PC-9 (cell line): ENCODE measurements around the gene HGD. TPM values are rescaled to one million over a fixed set of nuclear protein-coding genes. Genes with fewer than 3 reads are reported as not detected.

Source experiments
- BruUV-seq: library from RNA; stranded (reverse); fragments of 400-500 nt; replicated peaks from 2 replicates; lab custom pipeline; 2021; lab: Mats Ljungman, UMichigan
- CTCF ChIA-PET: fragments of 300-600 bp; sonication (Branson Sonifier 250); formaldehyde crosslinking; loops from one replicate; lab custom pipeline; 2022; ENCODE audit warnings: antibody characterized with exemption; lab: Charles Lee
- POLR2A ChIA-PET: fragments of 300-600 bp; sonication (Branson Sonifier 250); formaldehyde crosslinking; loops from one replicate; lab custom pipeline; 2022; ENCODE audit warnings: antibody characterized with exemption; ENCODE audit not compliant: unreplicated experiment; lab: Charles Lee
- DNase-seq, 2 experiments: peaks; one replicate each; pipeline versions ENCODE4 v3.0.0 to v3.0.0-alpha.2; 2015 to 2022; ENCODE audit warnings: mixed read lengths in 1 of 2
- H2AFZ ChIP-seq: fragments of 200-600 bp; sonication (generic); 2 replicates; pipeline ENCODE4 v1.8.1; 2017; ENCODE audit warnings: antibody characterized with exemption
- H3F3A ChIP-seq: fragments of 200-600 bp; sonication (generic); 2 replicates; pipeline ENCODE4 v1.8.1; 2017; ENCODE audit warnings: antibody characterized with exemption, mild to moderate bottlenecking, low read depth; ENCODE audit not compliant: insufficient read depth
- H3K27ac ChIP-seq: fragments of 200-600 bp; sonication (generic); 2 replicates; pipeline ENCODE4 v1.6.1; 2016; ENCODE audit warnings: mixed run types
- H3K27me3 ChIP-seq: fragments of 200-600 bp; sonication (generic); 2 replicates; pipeline ENCODE4 v1.6.1; 2016; ENCODE audit warnings: low read depth, mixed run types; ENCODE audit not compliant: insufficient read depth
- H3K36me3 ChIP-seq: fragments of 200-600 bp; sonication (generic); 2 replicates; pipeline ENCODE4 v1.6.1; 2016; ENCODE audit warnings: low read depth, mixed run types
- H3K4me1 ChIP-seq: fragments of 200-600 bp; sonication (generic); replicated peaks from 2 replicates; pipeline ENCODE4 v1.6.1; 2016; ENCODE audit warnings: mixed run types; ENCODE audit not compliant: insufficient read depth
- H3K4me2 ChIP-seq: fragments of 200-600 bp; sonication (generic); 2 replicates; pipeline ENCODE4 v1.6.1; 2017; ENCODE audit warnings: mixed run types
- H3K4me3 ChIP-seq: fragments of 200-600 bp; sonication (generic); 2 replicates; pipeline ENCODE4 v1.6.1; 2016; ENCODE audit warnings: mixed run types
- H3K79me2 ChIP-seq: fragments of 200-600 bp; sonication (generic); 2 replicates; pipeline ENCODE4 v1.6.1; 2017; ENCODE audit warnings: low read depth, mixed run types
- H3K9me2 ChIP-seq: fragments of 200-600 bp; sonication (generic); 2 replicates; pipeline ENCODE4 v1.8.1; 2017; ENCODE audit warnings: mild to moderate bottlenecking; ENCODE audit not compliant: insufficient read depth
- H3K9me3 ChIP-seq: fragments of 200-600 bp; sonication (generic); 2 replicates; pipeline ENCODE4 v1.8.1; 2016; ENCODE audit warnings: low read depth; ENCODE audit not compliant: insufficient read depth
- H4K20me1 ChIP-seq: fragments of 200-600 bp; sonication (generic); 2 replicates; pipeline ENCODE4 v1.8.1; 2017; ENCODE audit not compliant: insufficient read depth
- CTCF ChIP-seq: fragments of 200-600 bp; sonication (generic); conservative IDR thresholded peaks from 2 replicates; pipeline ENCODE4 v1.6.1; 2017; ENCODE audit warnings: mixed run types, antibody characterized with exemption, mild to moderate bottlenecking, moderate library complexity
- EZH2 ChIP-seq: fragments of 200-600 bp; sonication (generic); IDR thresholded peaks from 2 replicates; pipeline ENCODE4 v1.8.0; 2017; ENCODE audit warnings: antibody characterized with exemption, low read depth
- intact Hi-C: fragments of 100-400 bp; cut with micrococcal nuclease; formaldehyde crosslinking; loops from one replicate; pipeline ENCODE4 v1.10.0; 2022; ENCODE audit not compliant: unreplicated experiment
- total RNA-seq: library from RNA; stranded (reverse); gene quantifications from 2 replicates; pipeline ENCODE4 v1.2.3, GENCODE V29; 2021

Gene HGD
- total RNA-seq, 1 experiment from 2014 or later = 0.65 TPM

GRCh38 chr3:120659285-120659684, 22.8 kb downstream of the HGD start:
- Histone ChIP-seq H3K36me3 (no peaks in the 10 kb centered on the region), H3K9me3 (no peaks in the 10 kb centered on the region), H3F3A (no peaks in the 10 kb centered on the region), H3K9me2 (no peaks in the 10 kb centered on the region; the same call in none of the 2 replicates), H3K4me1 (peaks cover 7% of the 10 kb centered on the region; the same call in 1 of the 2 replicates), H3K27me3 (no peaks in the 10 kb centered on the region), H3K27ac (no peak overlapping the region), H3K79me2 (no peaks in the 10 kb centered on the region), H2AFZ (no peak overlapping the region), H4K20me1 (no peaks in the 10 kb centered on the region), H3K4me2 (no peak overlapping the region), H3K4me3 (no peak overlapping the region)
- DNase-seq = no peak
- no TSS peak for BruUV-seq
- ChIA-PET POLR2A (no interaction called here), CTCF (no interaction called here)
- intact Hi-C loops = no loop called here
- TF ChIP-seq EZH2 (no peak), CTCF (no peak)

- H2AFZ ChIP-seq = no peak overlapping the region
- H3K36me3 ChIP-seq = no peaks in the 10 kb centered on the region
- POLR2A ChIA-PET = interaction anchor here (0.5 kb wide), 1 partner anchor 1314 kb away, joined by 4 read pairs; no protein-coding TSS in a partner anchor
- H4K20me1 ChIP-seq = no peaks in the 10 kb centered on the region
- H3K79me2 ChIP-seq = no peaks in the 10 kb centered on the region
- intact Hi-C loops = no loop called here
- TF ChIP-seq EZH2 = no peak
- no peak for TF ChIP-seq CTCF
- H3K9me2 ChIP-seq = no peaks in the 10 kb centered on the region; the same call in none of the 2 replicates
- no peak overlapping the region for H3K4me2 ChIP-seq
- CTCF ChIA-PET = no interaction called here
- H3F3A ChIP-seq = no peaks in the 10 kb centered on the region
- H3K4me3 ChIP-seq = no peak overlapping the region
- DNase-seq = no peak
- no peak overlapping the region for H3K27ac ChIP-seq
- no peaks in the 10 kb centered on the region for H3K4me1 ChIP-seq
- no TSS peak for BruUV-seq
- no peaks in the 10 kb centered on the region for H3K27me3 ChIP-seq
- no peaks in the 10 kb centered on the region for H3K9me3 ChIP-seq
Observed at GRCh38 chr3:120652896-120653545, 29.0 kb downstream of the HGD start.

DNA sequence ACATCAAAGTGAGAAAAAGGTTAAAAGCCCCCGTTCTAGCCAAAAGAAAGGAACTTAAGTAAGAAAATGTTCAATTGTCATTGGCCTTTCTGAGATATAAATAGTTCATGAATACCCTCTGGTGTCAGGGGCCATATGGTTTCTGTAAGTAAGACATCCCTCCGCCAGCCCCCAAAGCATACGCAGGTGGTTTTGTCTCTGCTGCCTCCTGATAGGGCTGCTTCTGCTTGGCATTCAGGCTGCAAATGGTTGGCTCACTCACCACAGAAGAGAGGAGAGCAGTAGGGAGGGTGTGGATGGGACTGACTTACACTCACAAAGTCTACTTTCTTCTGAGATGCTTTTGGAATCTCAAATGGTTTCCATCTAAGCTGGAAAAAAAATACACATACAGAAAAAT, 29.8 kb downstream of the HGD start:
- no peaks in the 10 kb centered on the region for H3K9me3 ChIP-seq
- no peak overlapping the region for H3K27ac ChIP-seq
- no peak for DNase-seq
- H3F3A ChIP-seq = no peaks in the 10 kb centered on the region
- no peaks in the 10 kb centered on the region for H3K27me3 ChIP-seq
- TF ChIP-seq EZH2 = no peak
- TF ChIP-seq CTCF = no peak
- ChIA-PET CTCF (interaction anchor here (0.6 kb wide), 1 partner anchor 261 kb away, joined by 3 read pairs; no protein-coding TSS in a partner anchor), POLR2A (interaction anchor here (0.5 to 0.7 kb wide), 2 partner anchors 9 to 1313 kb away, joined by 4 to 11 read pairs; no protein-coding TSS in a partner anchor)
- no peaks in the 10 kb centered on the region for H4K20me1 ChIP-seq
- no peaks in the 10 kb centered on the region for H3K79me2 ChIP-seq
- no peaks in the 10 kb centered on the region for H3K36me3 ChIP-seq
- BruUV-seq = no TSS peak
- H3K4me1 ChIP-seq = no peaks in the 10 kb centered on the region
- intact Hi-C loops = no loop called here
- no peak overlapping the region for H3K4me3 ChIP-seq
- H2AFZ ChIP-seq = no peak overlapping the region
- H3K9me2 ChIP-seq = no peaks in the 10 kb centered on the region; the same call in none of the 2 replicates
- H3K4me2 ChIP-seq = no peak overlapping the region
